Trophoblast cell (in vitro differentiated cells and primary cell): Measurements from ENCODE around the gene MSH5.
"Not testable (repeated sequence)": the region's sequence is repeated elsewhere in the genome, so short reads cannot be mapped to it uniquely, and the experiment has no call there.

Source experiments
- DNase-seq, 2 donors: peaks; one replicate each; pipeline ENCODE4 v3.0.0-alpha.2; 2016
- H2AFZ ChIP-seq: 2 replicates; pipeline ENCODE4 v1.6.1; 2013; ENCODE audit warnings: low read length, moderate library complexity, mild to moderate bottlenecking; ENCODE audit not compliant: insufficient read depth, poor library complexity
- H2AK5ac ChIP-seq: 2 replicates; pipeline ENCODE4 v1.6.1; 2013; ENCODE audit warnings: mild to moderate bottlenecking, low read length
- H2BK120ac ChIP-seq: 2 replicates; pipeline ENCODE4 v1.6.1; 2013; ENCODE audit warnings: low read length, mild to moderate bottlenecking, moderate library complexity; ENCODE audit not compliant: insufficient read depth, poor library complexity
- H2BK12ac ChIP-seq: 2 replicates; pipeline ENCODE4 v1.6.1; 2013; ENCODE audit warnings: mild to moderate bottlenecking, low read length, moderate library complexity
- H2BK5ac ChIP-seq: 2 replicates; pipeline ENCODE4 v1.6.1; 2013; ENCODE audit warnings: low read length, low read depth, moderate library complexity, mild to moderate bottlenecking; ENCODE audit not compliant: poor library complexity
- H3K14ac ChIP-seq: 2 replicates; pipeline ENCODE4 v1.6.1; 2013; ENCODE audit warnings: mild to moderate bottlenecking, low read length
- H3K18ac ChIP-seq: 2 replicates; pipeline ENCODE4 v1.6.1; 2013; ENCODE audit warnings: mild to moderate bottlenecking, low read length
- H3K23ac ChIP-seq: 2 replicates; pipeline ENCODE4 v1.6.1; 2013; ENCODE audit warnings: low read length
- H3K27ac ChIP-seq: 2 replicates; pipeline ENCODE4 v1.5.1; 2013; ENCODE audit warnings: low read depth, mild to moderate bottlenecking, inconsistent platforms, low read length, moderate library complexity
- H3K27me3 ChIP-seq: 2 replicates; pipeline ENCODE4 v1.6.1; 2013; ENCODE audit warnings: inconsistent platforms, mild to moderate bottlenecking, low read length, moderate library complexity; ENCODE audit not compliant: insufficient read depth
- H3K36me3 ChIP-seq, 2 experiments: 1 replicate in 1 of 2; 2 replicates in 1 of 2; pipeline ENCODE4 v1.6.1; 2013; ENCODE audit warnings: low read length in 2 of 2, mild to moderate bottlenecking in 2 of 2, moderate library complexity in 1 of 2; ENCODE audit not compliant: insufficient read depth in 2 of 2, control insufficient read depth in 1 of 2
- H3K4ac ChIP-seq: 2 replicates; pipeline ENCODE4 v1.6.1; 2013; ENCODE audit warnings: low read depth, mild to moderate bottlenecking, low read length, moderate library complexity
- H3K4me1 ChIP-seq, 2 experiments: 1 replicate in 1 of 2; 2 replicates in 1 of 2; pipeline ENCODE4 v1.6.1; 2013; ENCODE audit warnings: low read length in 2 of 2, mild to moderate bottlenecking in 2 of 2, moderate library complexity in 1 of 2; ENCODE audit not compliant: insufficient read depth in 2 of 2, control insufficient read depth in 1 of 2
- H3K4me2 ChIP-seq: 2 replicates; pipeline ENCODE4 v1.6.1; 2013; ENCODE audit warnings: inconsistent platforms, mild to moderate bottlenecking, low read length, moderate library complexity
- H3K4me3 ChIP-seq: 2 replicates; pipeline ENCODE4 v1.5.1; 2013; ENCODE audit warnings: mild to moderate bottlenecking, low read depth, low read length, inconsistent platforms
- H3K79me1 ChIP-seq: one replicate; pipeline ENCODE4 v1.6.1; 2013; ENCODE audit warnings: low read length
- H3K79me2 ChIP-seq: 2 replicates; pipeline ENCODE4 v1.6.1; 2013; ENCODE audit warnings: low read length, mild to moderate bottlenecking; ENCODE audit not compliant: control insufficient read depth, insufficient read depth, poor library complexity
- H3K9ac ChIP-seq: 2 replicates; pipeline ENCODE4 v1.6.1; 2013; ENCODE audit warnings: mild to moderate bottlenecking, low read length
- H3K9me3 ChIP-seq: 2 replicates; pipeline ENCODE4 v1.6.1; 2013; ENCODE audit warnings: low read depth, mild to moderate bottlenecking, control low read depth, inconsistent platforms, low read length; ENCODE audit not compliant: insufficient read depth
- H4K12ac ChIP-seq: 2 replicates; pipeline ENCODE4 v1.6.1; 2013; ENCODE audit warnings: low read depth, mild to moderate bottlenecking, low read length, moderate library complexity
- H4K8ac ChIP-seq: 2 replicates; pipeline ENCODE4 v1.6.1; 2013; ENCODE audit warnings: low read depth, mild to moderate bottlenecking, low read length, moderate library complexity
- H4K91ac ChIP-seq: one replicate; pipeline ENCODE4 v1.6.1; 2013; ENCODE audit warnings: low read depth, mild to moderate bottlenecking, low read length, moderate library complexity
- WGBS: extraction: QIAGEN DNeasy Blood & Tissue Kit; methylation state at CpG from one replicate; pipeline ENCODE4 v1.1.7; 2013; ENCODE audit warnings: missing lambda C conversion rate; ENCODE audit not compliant: insufficient read length, insufficient coverage; ENCODE audit errors: extremely low coverage; 5-methylcytosine and 5-hydroxymethylcytosine counted together

Gene MSH5

DNA sequence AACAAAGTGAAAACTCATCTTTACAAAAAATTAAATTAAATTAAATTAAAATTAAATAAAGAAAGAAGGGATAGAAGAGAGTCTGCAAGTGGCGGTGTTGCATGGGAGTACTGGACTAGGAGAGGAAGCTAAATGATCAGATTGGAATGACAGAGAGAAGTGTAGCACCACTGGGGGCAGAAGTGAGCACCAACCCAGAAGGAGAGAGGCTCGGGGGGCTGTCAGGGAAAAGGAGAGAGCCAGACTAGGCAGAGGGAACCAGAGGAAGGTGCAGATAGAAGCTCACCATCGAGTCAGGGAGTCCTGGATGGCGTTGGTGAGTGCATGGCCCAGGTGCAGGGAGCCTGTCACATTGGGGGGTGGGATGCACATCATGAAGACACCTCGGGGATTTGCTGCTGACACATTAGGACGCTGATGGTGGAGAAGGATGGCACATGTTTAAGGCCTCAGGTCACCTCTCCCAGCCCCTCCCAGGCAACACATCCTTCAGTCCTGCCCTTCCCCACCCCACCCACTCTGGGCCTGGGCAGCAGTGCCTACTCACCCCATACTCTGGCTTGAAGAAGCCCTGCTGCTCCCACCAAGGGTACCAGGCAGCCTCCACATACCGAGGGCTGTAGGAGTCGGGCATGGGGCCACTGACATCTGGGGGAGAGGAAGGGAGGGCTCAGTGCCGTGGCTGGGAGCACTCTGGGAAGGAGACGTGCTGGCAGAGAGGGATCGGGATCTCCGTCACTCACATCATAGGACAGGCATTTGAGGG, 51.7 kb downstream of the MSH5 start:
- no peaks in the 10 kb centered on the region for H3K9me3 ChIP-seq
- no peak overlapping the region for H2BK12ac ChIP-seq
- no peak overlapping the region for H3K9ac ChIP-seq
- H3K14ac ChIP-seq: no peak overlapping the region
- H3K36me3 ChIP-seq: peaks cover 15 to 20% of the 10 kb centered on the region in 2 experiments
- no peak overlapping the region for H3K4me3 ChIP-seq
- no peak overlapping the region for H2BK5ac ChIP-seq
- H3K18ac ChIP-seq: no peak overlapping the region
- no peak overlapping the region for H4K8ac ChIP-seq
- peaks cover 12% of the 10 kb centered on the region for H3K79me1 ChIP-seq
- no peak overlapping the region for H3K27ac ChIP-seq
- H3K79me2 ChIP-seq: peaks cover 13% of the 10 kb centered on the region
- no peak overlapping the region for H3K4me2 ChIP-seq
- no CpG with 5 or more reads among the region's 12 CpGs for WGBS
- no peak overlapping the region for H4K12ac ChIP-seq
- peaks cover 5 to 9% of the 10 kb centered on the region in 2 experiments for H3K4me1 ChIP-seq
- H3K27me3 ChIP-seq: no peaks in the 10 kb centered on the region
- no peak overlapping the region for H4K91ac ChIP-seq
- H2AFZ ChIP-seq: no peak overlapping the region
- no peak overlapping the region for H2BK120ac ChIP-seq
- peak in 1 of 2 donors; percentile 36 for DNase-seq
- no peak overlapping the region for H3K4ac ChIP-seq
- H2AK5ac ChIP-seq: no peak overlapping the region
- H3K23ac ChIP-seq: no peak overlapping the region

DNA sequence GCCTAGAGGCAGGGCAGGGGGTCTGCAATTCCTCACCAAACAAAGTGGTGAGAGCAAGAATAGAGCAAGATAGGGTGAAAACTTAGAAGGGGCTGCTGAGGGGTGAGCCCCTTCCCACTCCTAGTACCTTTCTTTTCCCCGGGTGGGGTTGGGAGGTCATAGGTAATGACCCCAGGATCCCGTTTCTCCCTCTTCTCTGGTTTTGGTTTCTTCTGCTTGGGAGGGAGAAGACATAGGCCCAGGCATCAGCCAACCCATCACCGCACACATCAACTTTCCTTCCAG, 52.2 kb downstream of the MSH5 start:
- Histone ChIP-seq H3K14ac (no peak overlapping the region), H4K12ac (no peak overlapping the region), H3K27me3 (no peaks in the 10 kb centered on the region), H2BK5ac (no peak overlapping the region), H3K9me3 (no peaks in the 10 kb centered on the region), H3K9ac (no peak overlapping the region), H2AFZ (no peak overlapping the region), H3K4ac (no peak overlapping the region), H3K18ac (no peak overlapping the region), H3K79me2 (peaks cover 13% of the 10 kb centered on the region), H3K4me3 (no peak overlapping the region), H2BK12ac (no peak overlapping the region), H4K91ac (no peak overlapping the region), H2BK120ac (no peak overlapping the region), H2AK5ac (no peak overlapping the region), H3K4me1 (peaks cover 5 to 9% of the 10 kb centered on the region in 2 experiments), H3K4me2 (no peak overlapping the region), H3K23ac (no peak overlapping the region), H3K27ac (peak overlapping the region; percentile 1), H4K8ac (no peak overlapping the region), H3K36me3 (peaks cover 17 to 22% of the 10 kb centered on the region in 2 experiments), H3K79me1 (peaks cover 12% of the 10 kb centered on the region)
- no peak for DNase-seq
- WGBS: no CpG with 5 or more reads among the region's 3 CpGs

DNA sequence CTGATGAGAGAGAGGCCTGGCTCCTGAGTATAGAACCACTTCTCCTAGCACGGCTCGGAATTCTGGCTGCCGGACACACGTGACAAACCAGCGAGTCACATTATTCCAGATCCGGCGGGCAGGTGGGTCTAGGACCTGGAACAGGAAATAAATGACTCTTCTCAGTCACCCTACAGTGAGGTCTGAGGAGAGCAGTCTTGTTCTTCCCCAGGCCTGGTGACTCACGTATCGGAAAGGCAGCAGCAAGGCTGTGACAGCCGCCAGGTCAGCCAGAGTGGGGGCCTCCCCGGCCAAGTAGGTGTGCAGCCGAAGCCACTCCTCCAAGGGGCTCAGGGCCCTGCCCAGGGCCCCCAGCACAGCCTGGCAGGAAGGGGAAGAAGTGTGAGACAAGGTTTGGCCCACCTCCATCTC, 53.0 kb downstream of the MSH5 start:
- no peak overlapping the region for H3K23ac ChIP-seq
- WGBS: no CpG with 5 or more reads among the region's 12 CpGs

DNA sequence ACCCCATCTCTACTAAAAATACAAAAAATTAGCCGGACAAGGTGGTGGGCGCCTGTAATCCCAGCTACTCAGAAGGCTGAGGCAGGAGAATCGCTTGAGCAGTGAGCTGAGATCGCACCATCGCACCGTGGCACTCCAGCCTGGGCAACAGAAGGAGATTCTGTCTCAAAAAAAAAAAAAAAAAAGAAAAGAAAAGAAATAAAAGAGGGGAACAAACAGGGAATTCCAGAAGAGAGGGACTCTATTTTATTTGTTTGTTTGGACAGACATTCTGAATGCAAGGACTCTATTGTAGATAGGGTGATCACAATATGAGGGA, 54.1 kb downstream of the MSH5 start:
- Histone ChIP-seq H3K79me1 (peaks cover 12% of the 10 kb centered on the region), H3K79me2 (peaks cover 13% of the 10 kb centered on the region), H3K4ac (peak overlapping the region; percentile 60), H3K36me3 (peaks cover 19 to 22% of the 10 kb centered on the region in 2 experiments), H3K4me2 (peak overlapping the region; percentile 97)
- H4K8ac ChIP-seq, H3K18ac ChIP-seq, H3K9me3 ChIP-seq, H3K23ac ChIP-seq, H3K14ac ChIP-seq, H3K27me3 ChIP-seq, DNase-seq, H2AK5ac ChIP-seq, H2BK120ac ChIP-seq, H2BK5ac ChIP-seq, H4K91ac ChIP-seq, H4K12ac ChIP-seq, H3K4me1 ChIP-seq, H2AFZ ChIP-seq, H3K4me3 ChIP-seq, H3K9ac ChIP-seq, H3K27ac ChIP-seq, H2BK12ac ChIP-seq: not testable (repeated sequence)
- no CpG with 5 or more reads among the region's 6 CpGs for WGBS

More for the DNA sequence above, 53.0 kb downstream of the MSH5 start:
- H3K18ac ChIP-seq: no peak overlapping the region
- H4K12ac ChIP-seq: no peak overlapping the region
- H3K9ac ChIP-seq: no peak overlapping the region
- H2BK120ac ChIP-seq: peak overlapping the region; percentile 46
- no peak overlapping the region for H3K4me3 ChIP-seq
- H3K36me3 ChIP-seq: peaks cover 19 to 21% of the 10 kb centered on the region in 2 experiments
- peaks cover 5 to 9% of the 10 kb centered on the region in 2 experiments for H3K4me1 ChIP-seq
- no peak overlapping the region for H4K8ac ChIP-seq
- peak overlapping the region; percentile 16 for H3K4me2 ChIP-seq
- no peak overlapping the region for H3K4ac ChIP-seq
- no peak overlapping the region for H2AK5ac ChIP-seq
- no peaks in the 10 kb centered on the region for H3K9me3 ChIP-seq
- no peak overlapping the region for H2BK5ac ChIP-seq
- peaks cover 13% of the 10 kb centered on the region for H3K79me2 ChIP-seq
- no peak overlapping the region for H3K14ac ChIP-seq
- H2BK12ac ChIP-seq: no peak overlapping the region
- H4K91ac ChIP-seq: no peak overlapping the region
- H3K79me1 ChIP-seq: peaks cover 12% of the 10 kb centered on the region
- peak overlapping the region; percentile 46 for H3K27ac ChIP-seq
- DNase-seq: peak in 1 of 2 donors; percentile 43
- no peak overlapping the region for H2AFZ ChIP-seq
- no peaks in the 10 kb centered on the region for H3K27me3 ChIP-seq
